NCI-H1105 (cell line): ENCODE data around the gene FCHSD2.

Experiments used
- DNase-seq: peaks from one replicate; lab custom pipeline; 2025; lab: John Stamatoyannopoulos, UW

The FCHSD2 gene

GRCh38 chr11:73172992-73173656 is 31.0 kb upstream of the FCHSD2 start:
- no peak for DNase-seq

- DNase-seq = no peak
These were observed 29.5 kb upstream of the FCHSD2 start for GRCh38 chr11:73171436-73172161.

GRCh38 chr11:73170140-73170539 is 28.0 kb upstream of the FCHSD2 start:
- DNase-seq = no peak

GRCh38 chr11:73168925-73169579 is 26.9 kb upstream of the FCHSD2 start:
- DNase-seq = no peak

- DNase-seq = no peak
These were observed 25.3 kb upstream of the FCHSD2 start for GRCh38 chr11:73167363-73167954.

- DNase-seq = no peak
These were observed 22.9 kb upstream of the FCHSD2 start for GRCh38 chr11:73164803-73165540.

- DNase-seq = no peak
These were observed 21.6 kb upstream of the FCHSD2 start for GRCh38 chr11:73163638-73164174.

- DNase-seq = no peak
These were observed 20.1 kb upstream of the FCHSD2 start for GRCh38 chr11:73162196-73162740.

- DNase-seq = no peak
These were observed 18.1 kb upstream of the FCHSD2 start for GRCh38 chr11:73160005-73160760.

GRCh38 chr11:73159297-73159696 is 17.2 kb upstream of the FCHSD2 start:
- no peak for DNase-seq

GRCh38 chr11:73158356-73159051 is 16.4 kb upstream of the FCHSD2 start:
- no peak for DNase-seq

GRCh38 chr11:73157101-73158010 is 15.2 kb upstream of the FCHSD2 start:
- DNase-seq = no peak

GRCh38 chr11:73156686-73157085 is 14.6 kb upstream of the FCHSD2 start:
- no peak for DNase-seq

GRCh38 chr11:73156114-73156513 is 14.0 kb upstream of the FCHSD2 start:
- DNase-seq = no peak

- DNase-seq = no peak
These were observed 13.0 kb upstream of the FCHSD2 start for GRCh38 chr11:73155102-73155501.

GRCh38 chr11:73154178-73154577 is 12.1 kb upstream of the FCHSD2 start:
- no peak for DNase-seq

- no peak for DNase-seq
These were observed 10.9 kb upstream of the FCHSD2 start for GRCh38 chr11:73152861-73153483.

- no peak for DNase-seq
These were observed 10.2 kb upstream of the FCHSD2 start for GRCh38 chr11:73152086-73152853.
